ENCODE measurements around the gene CNTFR.

GRCh38 chr9:34518896-34519295 lies 70.6 kb downstream of the CNTFR start:
- TF ChIP-seq CTCF (IDR thresholded peaks at IDR 0.05; ENCODE audit: low read depth, low read length, poor library complexity, severe bottlenecking) (no peak), EZH2phosphoT487 (IDR thresholded peaks at IDR 0.05; ENCODE audit: borderline replicate concordance, low read length) (no peak)
